GM12891 (cell line): ENCODE results near the gene POLE3.
"Not testable (repeated sequence)": the region's sequence is repeated elsewhere in the genome, so short reads cannot be mapped to it uniquely, and the experiment has no call there.

ENCODE experiments used
- DNase-seq: peaks from one replicate; pipeline ENCODE4 v3.0.0; 2011; ENCODE audit warnings: low spot score; ENCODE audit not compliant: insufficient read length
- FAIRE-seq: peaks from 2 replicates; lab custom pipeline; 2011; peaks lifted over from hg19 to GRCh38; lab: Jason Lieb, UNC
- PAX5 ChIP-seq: IDR thresholded peaks from 2 replicates; pipeline ENCODE4 v1.6.1; 2011; ENCODE audit warnings: low read length, moderate library complexity, mild to moderate bottlenecking; ENCODE audit not compliant: insufficient read depth, severe bottlenecking
- POLR2A ChIP-seq: IDR thresholded peaks from 2 replicates; pipeline ENCODE4 v1.6.1; 2011; ENCODE audit warnings: low read depth, low read length, control low read depth
- POLR2AphosphoS5 ChIP-seq: IDR thresholded peaks from 2 replicates; pipeline ENCODE4 v1.6.1; 2011; ENCODE audit warnings: low read depth, low read length, control low read depth
- POU2F2 ChIP-seq: IDR thresholded peaks from 2 replicates; pipeline ENCODE4 v1.6.1; 2011; ENCODE audit warnings: low read depth, mild to moderate bottlenecking, control low read depth, low read length, moderate library complexity
- SPI1 ChIP-seq: IDR thresholded peaks from 2 replicates; pipeline ENCODE4 v1.6.1; 2011; ENCODE audit warnings: low read depth, low read length, control low read depth
- TAF1 ChIP-seq: IDR thresholded peaks from 2 replicates; pipeline ENCODE4 v1.6.1; 2011; ENCODE audit warnings: low read depth, low read length, control low read depth

Gene POLE3

GRCh38 chr9:113390192-113390960, 20.1 kb downstream of the POLE3 start:
- TF ChIP-seq SPI1, result no peak
- TF ChIP-seq PAX5, result no peak
- TF ChIP-seq POLR2A, result no peak
- TF ChIP-seq TAF1, result no peak
- TF ChIP-seq POLR2AphosphoS5, result no peak
- TF ChIP-seq POU2F2, result no peak
- FAIRE-seq (no peak), DNase-seq (no peak)

- TF ChIP-seq POU2F2 (no peak), SPI1 (no peak), POLR2AphosphoS5 (no peak), POLR2A (no peak), TAF1 (no peak), PAX5 (no peak)
- DNase-seq (no peak), FAIRE-seq (no peak)
These were observed 21.0 kb downstream of the POLE3 start for GRCh38 chr9:113389451-113389850.

- FAIRE-seq (no peak), DNase-seq (no peak)
- TF ChIP-seq TAF1 (no peak), SPI1 (no peak), POU2F2 (no peak), PAX5 (no peak), POLR2AphosphoS5 (no peak), POLR2A (no peak)
These were observed 21.6 kb downstream of the POLE3 start for GRCh38 chr9:113388833-113389232.

- no peak for DNase-seq
- TF ChIP-seq POLR2AphosphoS5 (no peak), POU2F2 (no peak), POLR2A (no peak), SPI1 (no peak), TAF1 (no peak), PAX5 (no peak)
- FAIRE-seq, result no peak
These were observed 22.8 kb downstream of the POLE3 start for GRCh38 chr9:113387560-113388230.

DNA sequence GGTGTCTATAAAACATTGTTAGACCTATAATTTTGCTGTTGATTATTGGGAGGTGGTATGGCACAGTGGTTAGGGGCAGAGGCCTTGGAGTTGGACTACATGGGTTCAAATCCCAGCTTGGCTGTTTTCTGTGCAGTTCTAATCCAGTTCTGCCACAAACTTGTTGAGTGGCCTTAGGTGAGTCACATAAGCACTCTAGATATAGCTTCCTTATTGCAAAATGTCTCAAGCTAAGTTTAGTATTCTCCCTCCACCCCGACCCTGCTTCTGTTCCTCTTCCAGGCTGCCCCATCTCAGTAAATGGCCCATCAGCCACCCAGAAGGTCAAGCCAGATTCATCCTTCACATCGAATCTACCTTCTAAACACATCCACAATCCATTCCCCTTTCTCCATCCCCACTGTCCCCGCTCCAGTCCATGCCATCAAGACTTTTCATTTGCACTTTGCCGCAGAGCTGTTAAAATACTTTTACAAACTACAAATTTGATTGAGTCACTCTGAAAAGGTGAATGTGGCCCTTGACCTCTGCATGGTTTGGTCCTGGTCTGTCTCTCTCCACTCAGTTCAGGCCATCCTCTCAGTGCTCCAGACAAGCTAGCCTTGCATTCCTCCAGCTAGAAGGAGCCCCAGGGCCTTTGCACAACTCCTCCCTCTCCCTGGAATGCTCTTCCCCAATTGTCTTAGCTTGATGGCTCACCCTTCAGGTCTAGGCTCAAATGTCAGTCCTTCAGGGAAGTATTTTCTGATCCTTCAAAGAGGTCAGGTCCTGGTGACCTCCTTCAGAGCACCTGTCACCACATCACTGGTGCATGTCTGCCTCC, 23.7 kb downstream of the POLE3 start:
- FAIRE-seq (no peak), DNase-seq (no peak)
- TF ChIP-seq TAF1, result no peak
- TF ChIP-seq POLR2A, result no peak
- no peak for TF ChIP-seq POLR2AphosphoS5
- TF ChIP-seq SPI1, result no peak
- TF ChIP-seq POU2F2, result no peak
- TF ChIP-seq PAX5, result no peak

DNA sequence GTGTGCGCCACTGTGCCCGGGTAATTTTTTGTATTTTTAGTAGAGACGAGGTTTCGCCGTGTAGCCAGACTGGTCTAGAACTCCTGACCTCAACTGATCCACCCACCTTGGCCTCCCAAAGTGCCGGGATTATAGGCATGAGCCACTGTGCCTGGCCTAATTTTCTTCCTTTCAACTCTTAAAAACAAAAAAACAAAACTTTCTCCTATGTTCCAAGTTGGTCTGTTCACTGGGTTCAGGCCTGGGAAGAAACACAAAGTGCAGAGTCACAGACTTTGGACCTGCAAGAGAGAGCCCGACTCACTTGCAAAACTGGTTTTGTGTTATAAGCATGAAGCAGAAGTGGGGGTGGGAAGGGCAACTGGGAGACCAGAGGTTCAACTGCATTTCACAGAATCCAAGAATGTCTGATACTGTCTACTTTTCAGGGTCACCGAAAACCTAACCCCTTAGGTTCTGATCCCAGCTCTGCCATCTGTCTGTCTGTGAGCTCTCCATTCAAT, 28.5 kb downstream of the POLE3 start:
- FAIRE-seq (no peak), DNase-seq (no peak)
- TF ChIP-seq PAX5 (no peak), SPI1 (no peak), TAF1 (no peak), POLR2A (no peak)

- DNase-seq, FAIRE-seq: not testable (repeated sequence)
These were observed 29.0 kb downstream of the POLE3 start for GRCh38 chr9:113381441-113381840.

DNA sequence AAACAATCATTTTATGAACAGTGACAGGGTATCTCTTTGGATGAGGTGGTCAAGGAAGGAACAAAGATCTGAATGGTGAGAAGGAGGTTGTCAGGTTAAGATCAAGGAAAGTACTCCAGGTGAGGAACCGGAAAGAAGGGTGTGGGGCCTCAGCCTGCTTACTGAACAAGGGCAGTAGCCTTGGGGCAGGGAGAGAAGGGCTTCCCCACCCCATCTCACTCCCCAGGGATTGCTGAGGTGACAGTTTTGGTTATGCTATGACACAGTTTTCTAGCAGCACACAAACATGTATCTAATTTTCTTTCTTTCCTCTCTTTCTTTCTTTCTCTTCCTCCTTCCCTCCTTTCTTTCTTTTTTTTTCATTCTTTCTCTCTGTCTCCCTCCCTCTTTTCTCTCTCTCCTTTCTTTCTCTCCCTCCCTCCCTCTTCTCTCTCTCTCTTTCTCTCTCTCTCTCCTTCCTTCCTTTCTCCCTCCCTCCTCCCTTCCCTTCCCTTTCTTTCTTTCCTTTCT, 29.6 kb downstream of the POLE3 start:
- TF ChIP-seq POLR2A, result no peak
- no peak for TF ChIP-seq POLR2AphosphoS5
- no peak for TF ChIP-seq TAF1
- TF ChIP-seq SPI1, result no peak
- TF ChIP-seq POU2F2, result no peak
- TF ChIP-seq PAX5, result no peak
- DNase-seq (no peak), FAIRE-seq (no peak)

DNA sequence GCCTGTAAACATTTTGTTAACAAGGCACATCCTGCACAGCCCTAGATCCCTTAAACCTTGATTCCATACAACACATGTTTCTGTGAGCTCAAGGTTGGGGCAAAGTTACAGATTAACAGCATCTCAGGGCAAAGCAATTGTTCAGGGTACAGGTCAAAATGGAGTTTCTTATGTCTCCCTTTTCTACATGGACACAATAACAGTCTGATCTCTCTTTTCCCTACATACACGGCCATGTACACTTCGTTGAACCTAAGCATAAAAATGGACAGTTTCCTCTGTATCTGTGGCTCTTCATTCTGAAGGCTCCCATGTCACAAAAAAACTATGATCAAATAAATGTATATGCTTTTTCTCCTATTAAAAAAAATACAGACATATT, 30.7 kb downstream of the POLE3 start:
- not testable (repeated sequence) for DNase-seq, FAIRE-seq

GRCh38 chr9:113379094-113379828, 31.2 kb downstream of the POLE3 start:
- not testable (repeated sequence) for DNase-seq, FAIRE-seq
